C4-2B (cell line): ENCODE measurements around the gene ZDHHC18.

ENCODE experiments used
- H3K27ac ChIP-seq: fragments of 450-650 bp; 2 replicates; pipeline ENCODE4 v1.5.1; 2017
- CTCF ChIP-seq: fragments of 450-650 bp; conservative IDR thresholded peaks from 2 replicates; pipeline ENCODE4 v1.5.1; 2017; ENCODE audit warnings: mild to moderate bottlenecking
- ZFX ChIP-seq: fragments of 450-650 bp; IDR thresholded peaks from 2 replicates; pipeline ENCODE4 v1.6.1; 2017

Gene ZDHHC18

GRCh38 chr1:26888231-26888630, 61.7 kb downstream of the ZDHHC18 start:
- no peak overlapping the region for H3K27ac ChIP-seq
- TF ChIP-seq CTCF (no peak), ZFX (no peak)

- TF ChIP-seq ZFX: peak; percentile 97
- TF ChIP-seq CTCF: no peak
- H3K27ac ChIP-seq: peak within 1 kb of the TSS; percentile 82
Measured at GRCh38 chr1:26889551-26890466, 63.3 kb downstream of the ZDHHC18 start, which contains the start of gene GPN2. Gene GPN2, minus strand, starts transcription at chr1:26890283. Its CDS starts 187 bp downstream, at chr1:26890096.

GRCh38 chr1:26890467-26890796, 63.9 kb downstream of the ZDHHC18 start:
- TF ChIP-seq CTCF: no peak
- peak overlapping the region; percentile 82 for H3K27ac ChIP-seq

- no peak overlapping the region for H3K27ac ChIP-seq
- TF ChIP-seq CTCF: no peak
- no peak for TF ChIP-seq ZFX
Measured at GRCh38 chr1:26894263-26894662, 67.8 kb downstream of the ZDHHC18 start.

- no peak for TF ChIP-seq ZFX
- TF ChIP-seq CTCF: no peak
- no peak overlapping the region for H3K27ac ChIP-seq
Measured at GRCh38 chr1:26897351-26897750, 70.9 kb downstream of the ZDHHC18 start.

GRCh38 chr1:26900001-26900814, 73.7 kb downstream of the ZDHHC18 start, which contains the start of gene GPATCH3:
Gene GPATCH3, minus strand, starts transcription at chr1:26900467. Its CDS starts 25 bp downstream, at chr1:26900442.
- H3K27ac ChIP-seq: peak within 1 kb of the TSS; percentile 64
- TF ChIP-seq ZFX (peak; percentile 80), CTCF (no peak)
